Putamen (tissue), 1 donor: Measurements from ENCODE around the gene ERVH48-1.
"Not testable (repeated sequence)": the region's sequence is repeated elsewhere in the genome, so short reads cannot be mapped to it uniquely, and the experiment has no call there.

Experiments
- DNase-seq: peaks from one replicate; pipeline ENCODE4 v3.0.0-alpha.2; 2016; ENCODE audit warnings: low spot score

ERVH48-1 gene

DNA sequence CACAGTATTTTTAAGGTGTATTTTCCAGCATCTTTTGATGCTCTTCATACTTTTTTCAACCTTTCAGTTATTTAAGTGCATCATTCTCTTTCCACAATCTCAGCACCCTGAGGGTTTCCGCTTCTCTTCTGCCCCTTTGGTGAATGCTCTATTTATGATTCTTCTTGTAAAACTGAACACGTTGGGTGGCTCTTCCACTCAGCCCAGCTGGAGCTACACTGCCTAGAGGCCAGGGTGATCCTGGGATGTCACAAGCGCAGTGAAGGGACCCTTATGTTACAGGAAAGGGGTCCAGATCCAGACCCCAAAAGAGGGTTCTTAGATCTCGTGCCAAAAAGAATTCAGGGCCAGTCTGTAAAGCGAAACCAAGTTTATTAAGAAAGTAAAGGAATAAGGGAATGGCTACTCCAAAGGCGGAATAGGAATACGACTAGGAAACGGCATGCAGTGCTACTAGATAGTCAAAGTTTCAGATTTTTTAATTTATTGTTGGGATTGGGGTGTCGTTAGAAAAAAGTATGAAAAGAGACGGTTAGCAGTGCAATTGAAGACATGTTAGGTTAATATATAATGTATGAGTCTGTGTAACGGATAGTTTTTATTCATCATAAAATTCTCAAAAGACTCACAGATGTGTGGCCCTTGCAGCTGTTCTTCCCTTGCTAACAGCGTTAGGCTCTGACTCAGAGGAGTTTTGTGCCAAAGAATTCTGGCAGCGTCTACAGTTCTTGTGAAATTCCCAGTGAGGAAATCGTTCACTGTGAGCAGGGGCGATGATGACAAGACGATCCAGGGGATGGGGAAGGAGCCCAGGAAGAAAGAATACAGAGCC is 14.4 kb upstream of the ERVH48-1 start:
- peak; percentile 83 for DNase-seq

DNA sequence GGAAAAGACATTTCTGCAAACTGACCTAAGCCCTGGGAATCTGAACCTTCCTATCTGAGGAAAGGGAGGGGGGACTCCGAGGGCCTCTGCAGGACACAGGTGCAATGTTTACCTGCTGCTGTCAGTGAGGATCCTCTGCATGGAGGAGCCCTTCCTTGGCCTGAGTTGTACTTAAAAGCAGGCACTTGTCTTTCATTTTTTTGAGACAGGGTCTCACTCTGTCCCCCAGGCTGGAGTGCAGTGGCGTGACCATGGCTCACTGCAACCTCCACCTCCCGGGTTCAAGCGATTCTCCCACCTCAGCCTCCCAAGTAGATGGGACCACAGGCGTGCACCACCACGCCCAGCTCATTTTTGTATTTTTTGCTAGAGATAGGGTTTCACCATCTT is 13.2 kb upstream of the ERVH48-1 start:
- not testable (repeated sequence) for DNase-seq

DNA sequence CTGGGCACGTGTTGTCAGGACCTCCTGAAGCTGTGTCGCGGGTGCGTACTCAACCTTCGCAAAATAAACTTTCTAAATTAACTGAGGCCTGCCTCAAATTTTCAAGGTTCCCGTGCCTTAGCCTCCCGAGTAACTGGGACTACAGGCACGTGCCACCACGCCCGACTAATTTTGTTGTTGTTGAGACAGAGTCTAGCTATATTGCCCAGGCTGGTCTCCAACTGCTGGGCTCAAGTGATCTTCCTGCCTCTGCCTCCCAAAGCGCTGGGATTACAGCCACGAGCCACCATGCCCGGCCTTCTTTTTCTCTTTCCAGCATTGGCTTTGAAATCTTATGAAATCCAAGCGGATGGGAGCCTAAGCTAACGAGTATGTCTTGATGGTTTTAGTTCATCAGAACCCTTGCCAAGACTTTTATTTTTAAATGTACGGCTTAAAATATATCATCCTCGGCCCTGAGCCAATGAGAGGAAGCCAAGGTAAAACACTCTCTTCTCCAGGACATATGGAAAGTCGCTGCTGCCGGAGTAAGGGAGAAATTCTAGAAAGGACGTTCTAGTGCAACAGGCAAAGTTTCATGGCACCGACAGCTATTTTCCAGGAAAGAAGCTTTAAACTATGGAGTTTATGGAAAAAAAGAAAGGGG is 12.7 kb upstream of the ERVH48-1 start:
- DNase-seq: no peak

DNA sequence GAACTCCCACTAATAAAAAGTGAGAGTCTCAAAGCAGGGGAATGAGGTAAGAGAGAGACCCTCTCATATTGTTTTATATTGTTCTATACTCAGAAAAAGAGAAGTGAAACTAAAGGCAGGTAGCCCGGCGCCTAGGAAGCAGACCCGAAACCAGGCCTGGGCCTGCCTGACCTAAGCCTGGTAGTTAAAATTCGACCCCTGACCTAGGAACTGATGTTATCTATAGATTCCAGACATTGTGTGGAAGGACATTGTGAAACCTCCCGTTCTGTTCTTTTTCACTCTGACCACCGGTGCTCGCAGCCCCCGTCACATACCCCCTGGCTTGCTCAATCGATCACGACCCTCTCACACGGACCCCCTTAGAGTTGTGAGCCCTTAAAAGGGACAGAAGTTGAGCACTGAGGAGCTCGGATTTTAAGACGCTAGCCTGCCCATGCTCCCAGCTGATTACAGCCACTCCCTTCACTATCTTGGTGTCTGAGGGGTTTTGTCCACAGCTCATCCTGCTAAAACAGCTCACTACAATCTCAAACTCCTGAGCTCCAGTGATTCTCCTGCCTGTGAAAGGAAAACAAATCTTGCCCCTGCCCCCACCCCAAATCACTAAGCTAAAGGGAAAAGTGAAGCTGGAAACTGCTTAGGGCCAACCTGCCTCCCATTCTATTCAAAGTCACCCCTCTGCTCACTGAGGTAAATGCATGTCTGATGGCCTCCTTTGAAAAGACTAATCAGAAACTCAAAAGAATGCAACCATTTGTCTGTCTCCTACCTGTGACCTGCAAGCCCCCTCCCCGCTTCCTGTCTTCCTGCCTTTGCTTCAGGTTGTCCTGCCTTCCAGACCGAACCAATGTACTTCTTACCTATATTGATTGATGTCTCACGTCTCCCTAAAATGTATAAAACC is 11.9 kb upstream of the ERVH48-1 start:
- DNase-seq: not testable (repeated sequence)

DNA sequence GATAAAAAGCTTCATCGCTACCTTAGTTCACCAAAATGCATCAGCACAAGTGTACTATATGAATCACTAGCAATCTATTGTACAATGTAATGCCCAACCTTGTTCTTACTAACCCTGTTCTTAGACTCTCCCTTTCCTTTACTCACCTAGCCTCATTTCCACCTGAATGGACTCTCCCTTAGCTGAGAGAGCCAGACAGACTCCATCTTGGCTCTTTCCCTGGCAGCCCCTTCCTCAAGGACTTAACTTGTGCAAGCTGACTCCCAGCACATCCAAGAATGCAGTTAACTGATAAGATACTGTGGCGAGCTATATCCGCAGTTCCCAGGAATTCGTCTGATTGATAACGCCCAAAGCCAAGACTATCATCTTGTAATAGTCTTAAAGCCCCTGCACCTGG is 10.9 kb upstream of the ERVH48-1 start:
- DNase-seq: not testable (repeated sequence)

- not testable (repeated sequence) for DNase-seq
These were observed 8.5 kb upstream of the ERVH48-1 start for GRCh38 chr21:42933973-42934372.

DNA sequence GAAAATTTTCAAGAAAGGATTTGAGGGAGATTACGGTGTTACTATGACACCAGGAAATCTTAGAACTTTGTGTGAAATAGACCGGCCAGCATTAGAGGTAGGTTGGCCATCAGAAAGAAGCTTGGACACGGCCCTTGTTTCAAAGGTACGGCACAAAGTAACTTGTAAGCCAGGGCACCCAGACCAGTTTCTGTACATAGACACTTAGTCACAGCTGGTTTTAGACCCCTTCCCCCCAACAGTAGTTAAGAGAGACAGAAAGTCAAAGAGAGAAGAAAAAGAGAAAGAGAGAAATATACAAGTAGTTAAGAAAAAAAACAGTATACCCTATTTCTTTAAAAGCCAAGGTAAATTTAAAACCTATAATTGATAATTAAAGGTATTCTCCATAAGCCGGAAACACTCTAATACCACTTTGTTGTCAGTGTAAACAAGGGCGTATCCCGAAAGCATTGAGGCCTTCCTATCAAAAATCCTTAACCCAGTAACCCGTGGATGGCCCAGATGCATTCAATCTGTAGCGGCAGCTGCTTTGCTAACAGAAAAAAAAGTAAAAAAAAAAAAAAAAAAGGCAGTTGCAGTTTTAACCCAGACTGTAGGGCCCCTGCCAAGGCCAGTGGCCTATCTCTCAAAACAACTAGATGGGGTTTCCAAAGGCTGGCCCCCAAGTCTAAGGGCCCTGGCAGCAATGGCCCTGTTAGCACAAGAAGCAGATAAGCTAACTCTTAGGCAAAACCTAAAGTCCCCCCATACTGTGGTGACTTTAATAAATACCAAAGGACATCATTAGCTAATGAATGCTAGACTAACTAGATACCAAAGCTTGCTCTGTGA is 7.9 kb upstream of the ERVH48-1 start:
- DNase-seq: not testable (repeated sequence)

DNA sequence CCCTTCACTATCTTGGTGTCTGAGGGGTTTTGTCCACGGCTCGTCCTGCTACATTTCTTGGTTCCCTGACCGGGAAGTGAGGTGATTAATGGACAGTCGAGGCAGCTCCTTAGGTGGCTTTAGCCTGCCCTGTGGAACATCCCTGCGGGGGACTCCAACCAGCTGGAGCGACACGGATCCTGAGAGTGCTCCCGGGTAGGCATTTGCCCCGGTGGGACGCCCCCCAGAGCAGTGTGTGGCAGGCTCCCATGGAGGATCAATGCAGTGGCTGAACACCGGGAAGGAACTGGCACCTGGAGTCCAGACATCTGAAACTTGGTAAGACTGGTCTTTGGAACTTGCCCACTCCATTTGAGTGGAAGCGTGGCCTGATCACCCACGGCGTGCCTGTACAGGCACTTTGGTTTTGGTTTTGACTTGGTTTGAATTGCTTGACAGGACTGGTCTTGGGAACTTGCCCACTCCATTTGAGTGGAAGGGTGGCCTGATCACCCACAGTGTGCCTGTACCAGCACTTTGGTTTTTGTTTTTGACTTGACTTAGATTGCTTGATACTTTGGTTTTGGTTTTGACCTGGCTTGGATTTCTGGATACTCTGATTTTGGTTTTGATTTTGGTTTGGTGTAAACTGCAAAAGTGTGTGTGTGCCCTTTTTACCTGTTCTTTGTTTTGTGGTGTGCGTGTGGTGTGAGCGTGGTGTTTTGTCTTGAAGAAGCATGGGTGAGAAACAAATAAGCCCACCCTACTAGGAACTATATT is 7.1 kb upstream of the ERVH48-1 start:
- not testable (repeated sequence) for DNase-seq

- DNase-seq: no peak
These were observed 6.3 kb upstream of the ERVH48-1 start for GRCh38 chr21:42931560-42932235.

DNA sequence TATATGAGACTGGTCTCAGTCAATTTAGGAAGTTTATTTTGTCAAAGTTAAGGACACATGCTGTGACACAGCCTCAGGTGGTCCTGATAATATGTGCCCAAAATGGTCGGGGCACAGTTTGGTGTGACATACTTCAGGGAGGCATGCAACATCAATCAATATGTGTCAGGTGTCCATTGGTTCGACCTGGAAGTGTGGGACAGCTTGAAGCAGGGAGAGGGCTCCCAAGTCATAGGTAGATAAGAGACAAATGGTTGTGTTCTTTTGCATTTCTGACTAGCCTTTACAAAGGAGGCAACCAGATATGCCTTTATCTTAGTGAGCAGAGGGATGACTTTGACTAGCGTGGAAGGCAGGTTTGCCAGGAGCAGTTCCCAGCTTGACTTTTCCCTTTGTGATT is 4.5 kb upstream of the ERVH48-1 start:
- DNase-seq: no peak

DNA sequence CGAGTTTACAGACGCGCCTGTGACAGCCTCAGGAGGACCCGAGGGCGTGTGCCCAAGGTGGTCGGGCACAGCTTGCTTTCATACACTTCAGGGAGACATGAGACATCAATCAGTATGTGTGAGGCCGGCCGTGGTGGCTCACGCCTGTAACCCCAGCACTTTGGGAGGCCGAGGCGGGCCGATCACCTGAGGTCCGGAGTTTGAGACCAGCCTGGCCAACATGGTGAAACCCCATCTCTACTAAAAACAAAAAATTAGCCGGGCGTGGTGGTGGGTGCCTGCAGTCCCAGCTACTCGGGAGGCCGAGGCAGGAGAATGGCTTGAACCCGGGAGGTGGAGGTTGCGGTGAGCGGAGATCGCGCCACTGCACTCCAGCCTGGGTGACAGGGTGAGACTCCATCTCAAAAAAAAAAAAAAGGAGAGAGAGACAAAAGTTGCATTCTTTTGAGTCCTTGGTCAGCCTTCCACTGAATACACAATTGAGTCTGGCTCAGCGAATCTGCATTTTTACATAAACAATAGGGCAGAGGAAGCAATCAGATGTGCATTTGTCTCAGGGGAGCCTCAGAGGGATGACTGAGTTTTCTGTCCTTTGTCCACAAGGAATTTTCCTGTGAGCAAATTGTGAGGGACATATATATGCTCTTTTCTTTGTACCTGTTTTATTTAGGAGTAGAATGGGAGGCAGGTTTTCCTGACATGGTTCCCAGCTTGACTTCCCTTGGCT is 2.2 kb upstream of the ERVH48-1 start:
- peak; percentile 72 for DNase-seq

DNA sequence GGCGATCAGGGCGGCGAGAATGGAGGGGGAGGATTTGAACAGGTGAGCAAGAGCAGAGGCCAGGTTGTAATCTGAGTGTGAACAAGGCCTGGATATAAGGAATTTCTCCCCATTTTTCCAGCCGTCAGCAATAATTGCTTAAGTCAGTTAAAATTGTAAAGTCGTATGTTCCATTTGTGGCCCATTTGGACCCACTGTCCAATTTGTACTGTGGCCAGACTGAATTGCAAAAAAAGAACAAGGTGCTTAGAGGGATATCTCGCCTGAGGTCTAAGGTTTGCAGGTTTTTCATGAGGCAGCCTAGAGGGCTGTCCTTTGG is 1.0 kb downstream of the ERVH48-1 start:
- no peak for DNase-seq

DNA sequence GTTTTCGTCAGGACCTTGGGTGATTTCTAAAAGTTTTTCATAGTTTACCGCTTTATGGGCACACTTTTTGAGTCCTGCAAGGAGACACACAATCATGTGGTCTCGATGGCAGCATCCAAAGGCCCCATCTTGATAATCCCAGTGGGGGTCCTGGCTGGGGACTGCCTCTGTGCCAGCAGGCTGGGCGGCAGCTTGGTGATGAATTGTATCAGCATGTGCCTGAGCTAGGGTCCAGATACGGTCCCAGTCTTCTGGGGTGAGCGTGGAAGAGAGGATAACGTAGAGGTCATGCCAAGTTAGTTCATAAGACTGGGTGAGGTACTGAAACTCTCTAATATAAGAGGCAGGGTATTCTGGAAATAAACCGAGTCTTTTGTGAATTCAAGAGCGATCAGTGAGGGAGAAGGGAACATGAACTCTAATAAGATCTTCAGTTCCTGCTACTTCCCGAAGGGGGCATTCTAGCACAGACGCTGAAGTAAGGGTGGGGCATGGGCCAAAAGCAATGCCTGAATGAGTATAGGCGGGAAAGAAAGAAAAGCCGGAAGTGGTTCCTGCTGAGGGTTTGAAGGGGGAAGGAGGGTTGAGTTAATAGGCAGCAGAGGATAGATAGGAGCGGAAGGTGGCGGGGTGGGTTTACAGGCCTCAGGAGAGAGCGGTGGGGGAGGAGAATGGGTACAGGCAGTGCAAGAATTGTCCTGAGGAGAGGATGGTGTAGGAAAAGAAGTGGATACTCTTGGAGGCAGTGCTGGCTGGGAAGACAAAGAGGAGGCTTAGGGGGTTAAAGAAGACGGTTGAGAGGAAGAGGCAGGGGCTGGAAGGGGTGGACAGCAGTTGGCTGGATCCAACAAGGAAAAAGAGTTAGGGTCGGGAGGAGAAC is 1.6 kb downstream of the ERVH48-1 start:
- DNase-seq: peak; percentile 81

DNA sequence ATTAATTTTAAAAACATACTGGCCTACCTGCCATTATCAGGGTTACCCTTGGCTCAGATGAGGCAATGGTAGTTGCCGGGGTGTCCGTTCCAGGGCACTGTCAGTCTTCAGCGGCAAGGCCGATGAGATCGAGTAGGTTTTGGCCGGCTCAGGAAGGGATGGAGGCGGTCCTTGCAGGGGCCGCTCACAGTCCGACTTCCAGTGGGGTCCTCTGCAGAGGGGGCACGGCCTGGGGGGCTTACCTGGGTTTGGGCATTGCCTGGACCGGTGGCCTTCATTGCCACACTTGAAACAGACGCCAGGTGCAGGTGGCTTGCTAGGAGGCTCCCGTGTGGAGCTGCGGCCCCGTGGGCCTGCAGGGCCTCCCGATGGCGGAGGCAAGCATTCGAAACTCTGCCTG is 2.5 kb downstream of the ERVH48-1 start:
- no peak for DNase-seq

GRCh38 chr21:42921927-42922326 is 3.5 kb downstream of the ERVH48-1 start:
- no peak for DNase-seq

- DNase-seq: no peak
These were observed 7.1 kb downstream of the ERVH48-1 start for GRCh38 chr21:42918291-42918690.

- DNase-seq: no peak
These were observed 12.0 kb downstream of the ERVH48-1 start for GRCh38 chr21:42913476-42913875.

GRCh38 chr21:42911920-42912319 is 13.5 kb downstream of the ERVH48-1 start:
- DNase-seq: not testable (repeated sequence)

DNA sequence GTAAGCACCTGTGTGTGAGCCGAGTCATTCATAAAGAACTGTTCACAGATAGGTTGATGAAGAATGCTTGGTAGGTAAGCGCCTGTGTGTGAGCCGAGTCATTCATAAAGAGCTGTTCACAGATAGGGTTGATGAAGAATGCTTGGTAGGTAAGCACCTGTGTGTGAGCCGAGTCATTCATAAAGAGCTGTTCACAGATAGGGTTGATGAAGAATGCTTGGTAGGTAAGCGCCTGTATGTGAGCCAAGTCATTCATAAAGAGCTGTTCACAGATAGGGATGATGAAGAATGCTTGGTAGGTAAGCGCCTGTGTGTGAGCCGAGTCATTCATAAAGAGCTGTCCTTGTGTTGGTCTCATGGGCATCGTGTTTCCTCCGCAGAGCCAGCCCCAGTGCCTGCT is 16.9 kb downstream of the ERVH48-1 start:
- not testable (repeated sequence) for DNase-seq
